SK-N-MC (cell line): ENCODE results near the gene TRIP4.
A peak's percentile ranks its signal among the peaks of the same experiment; 100 is the strongest.

ENCODE experiments used
- DNase-seq: peaks from one replicate; pipeline ENCODE4 v3.0.0-alpha.2; 2011; ENCODE audit warnings: low read depth, low spot score
- H3K27ac ChIP-seq: fragments of 200-600 bp; sonication (generic); 2 replicates; pipeline ENCODE4 v1.5.1; 2016; ENCODE audit warnings: mixed run types
- H3K36me3 ChIP-seq: fragments of 200-600 bp; sonication (generic); 2 replicates; pipeline ENCODE4 v1.6.1; 2017; ENCODE audit warnings: antibody characterized with exemption, low read length, mixed read lengths; ENCODE audit not compliant: insufficient read depth
- H3K4me3 ChIP-seq: fragments of 200-600 bp; sonication (generic); 2 replicates; pipeline ENCODE4 v1.5.1; 2016
- H3K9ac ChIP-seq: fragments of 200-600 bp; sonication (generic); 2 replicates; pipeline ENCODE4 v1.8.0; 2017; ENCODE audit warnings: mixed run types, mixed read lengths; ENCODE audit not compliant: insufficient read length
- H3K9me3 ChIP-seq: fragments of 200-600 bp; sonication (generic); 2 replicates; pipeline ENCODE4 v1.6.1; 2017; ENCODE audit warnings: low read depth, mild to moderate bottlenecking, antibody characterized with exemption, low read length, moderate library complexity, mixed read lengths
- EZH2 ChIP-seq: fragments of 200-600 bp; sonication (generic); IDR thresholded peaks from one replicate; pipeline ENCODE4 v1.6.1; 2017; ENCODE audit warnings: antibody characterized with exemption
- FOXP2 ChIP-seq: optimal IDR thresholded peaks from 2 replicates; pipeline ENCODE3; 2011; ENCODE audit warnings: mild to moderate bottlenecking, moderate library complexity; ENCODE audit not compliant: insufficient read depth; ENCODE audit errors: extremely low read length, control extremely low read depth
- POLR2AphosphoS5 ChIP-seq: IDR thresholded peaks from 2 replicates; pipeline ENCODE4 v1.6.1; 2012; ENCODE audit warnings: mild to moderate bottlenecking, low read depth, low read length, borderline replicate concordance

Gene TRIP4

DNA sequence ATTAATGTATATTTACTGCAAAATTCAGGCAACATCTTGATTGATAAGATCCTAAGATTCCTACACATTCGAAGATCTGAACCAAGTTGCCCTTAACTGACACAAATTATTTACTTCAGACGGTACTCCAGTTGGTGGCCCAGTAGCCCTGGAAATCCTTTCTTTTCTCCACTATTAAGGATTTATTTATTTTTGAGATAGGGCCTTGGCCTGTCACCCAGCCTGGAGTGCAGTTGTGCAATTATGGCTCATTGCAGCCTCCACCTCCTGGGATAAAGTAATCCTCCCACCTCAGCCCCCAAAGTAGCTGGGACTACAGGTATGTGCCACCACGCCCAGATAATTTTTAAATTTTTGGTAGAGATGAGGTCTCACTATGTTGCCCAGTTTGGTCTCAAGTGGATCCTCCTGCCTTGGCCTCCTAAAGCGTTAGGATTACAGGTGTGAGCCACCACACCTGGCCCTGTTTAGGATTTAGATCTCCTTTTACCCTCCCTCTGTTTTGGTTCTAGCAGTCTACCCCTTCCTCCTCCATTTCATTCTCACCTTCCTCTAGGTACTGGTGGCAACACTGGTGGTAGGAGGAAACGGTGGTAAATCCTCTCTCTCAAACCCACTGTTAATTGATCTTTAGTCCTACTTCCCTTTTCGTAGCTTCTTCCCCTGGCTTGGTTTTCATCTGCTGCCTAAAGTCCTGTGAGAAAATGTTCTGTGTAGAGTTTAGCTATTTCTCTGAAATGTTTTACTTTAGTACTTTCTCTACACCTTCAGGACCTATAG, 60.1 kb downstream of the TRIP4 start:
- TF ChIP-seq POLR2AphosphoS5 (no peak), FOXP2 (no peak), EZH2 (no peak)

GRCh38 chr15:64452988-64453688, 65.5 kb downstream of the TRIP4 start:
- no peak for TF ChIP-seq POLR2AphosphoS5
- TF ChIP-seq EZH2 = no peak
- no peak for TF ChIP-seq FOXP2
- Histone ChIP-seq H3K36me3 (no peaks in the 10 kb centered on the region), H3K9me3 (no peaks in the 10 kb centered on the region), H3K9ac (no peak overlapping the region), H3K4me3 (no peak overlapping the region), H3K27ac (no peak overlapping the region)
- no peak for DNase-seq

More for the DNA sequence above, 60.1 kb downstream of the TRIP4 start:
- Histone ChIP-seq H3K27ac (no peak overlapping the region), H3K9ac (no peak overlapping the region), H3K9me3 (no peaks in the 10 kb centered on the region), H3K36me3 (no peaks in the 10 kb centered on the region), H3K4me3 (no peak overlapping the region)
- no peak for DNase-seq

DNA sequence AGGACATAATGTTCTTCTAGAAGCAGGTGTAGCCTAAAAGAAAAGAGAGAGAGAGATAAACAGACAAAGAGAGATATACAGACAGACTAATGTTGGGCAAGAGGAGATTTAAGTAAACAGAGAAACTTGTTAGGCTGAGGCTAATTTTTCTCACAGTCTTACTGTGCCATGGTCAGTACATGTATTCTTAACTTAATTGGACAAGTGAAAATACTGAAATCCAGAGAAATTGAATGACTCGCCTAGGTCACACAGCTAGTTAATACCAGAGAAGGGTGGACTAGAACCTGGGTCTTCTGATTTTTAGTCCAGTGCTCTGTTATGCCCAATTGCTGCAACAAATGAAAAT, 66.0 kb downstream of the TRIP4 start:
- no peaks in the 10 kb centered on the region for H3K36me3 ChIP-seq
- H3K27ac ChIP-seq = no peak overlapping the region
- TF ChIP-seq POLR2AphosphoS5 = no peak

GRCh38 chr15:64454282-64454681, 66.6 kb downstream of the TRIP4 start:
- TF ChIP-seq POLR2AphosphoS5 = no peak
- no peak for TF ChIP-seq EZH2
- TF ChIP-seq FOXP2 = no peak
- Histone ChIP-seq H3K27ac (no peak overlapping the region), H3K9me3 (no peaks in the 10 kb centered on the region), H3K9ac (no peak overlapping the region), H3K4me3 (no peak overlapping the region), H3K36me3 (no peaks in the 10 kb centered on the region)
- no peak for DNase-seq

More for the DNA sequence above, 66.0 kb downstream of the TRIP4 start:
- Histone ChIP-seq H3K9me3 (no peaks in the 10 kb centered on the region), H3K4me3 (no peak overlapping the region), H3K9ac (no peak overlapping the region)
- DNase-seq = no peak

GRCh38 chr15:64455961-64456371, 68.3 kb downstream of the TRIP4 start:
- H3K9me3 ChIP-seq = no peaks in the 10 kb centered on the region
- no peaks in the 10 kb centered on the region for H3K36me3 ChIP-seq
- peak overlapping the region; percentile 77 for H3K27ac ChIP-seq
- DNase-seq = peak; percentile 97
- H3K4me3 ChIP-seq = peak overlapping the region; percentile 63
- TF ChIP-seq POLR2AphosphoS5 (peak; percentile 42; the same call in 1 of the 2 replicates), EZH2 (no peak)
- no peak overlapping the region for H3K9ac ChIP-seq

DNA sequence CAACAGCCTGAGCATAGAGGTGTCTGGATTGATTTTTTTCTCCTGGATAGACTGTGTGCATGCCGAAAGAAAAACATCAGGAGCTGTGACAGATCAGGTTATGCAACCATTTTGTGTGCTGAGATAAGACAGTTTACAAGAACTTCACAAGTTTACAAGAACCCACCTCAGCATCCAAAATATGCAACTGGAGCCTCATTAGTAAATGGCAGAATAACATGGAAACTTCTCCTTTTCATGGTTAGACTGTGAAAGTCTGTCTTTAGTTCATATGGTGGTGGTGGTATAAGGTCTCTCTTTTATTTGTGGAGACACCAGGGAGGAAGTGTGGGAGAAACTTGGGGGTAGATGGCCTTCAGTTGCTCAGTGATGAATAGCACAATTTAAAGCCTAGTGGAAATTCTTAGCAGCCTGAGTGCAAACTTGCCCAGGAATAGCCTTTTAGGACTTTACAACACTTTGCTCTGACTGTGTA, 69.0 kb downstream of the TRIP4 start:
- no peak for DNase-seq
- Histone ChIP-seq H3K36me3 (no peaks in the 10 kb centered on the region), H3K27ac (peak overlapping the region; percentile 77), H3K9me3 (no peaks in the 10 kb centered on the region), H3K9ac (no peak overlapping the region), H3K4me3 (peak overlapping the region; percentile 63)
- TF ChIP-seq POLR2AphosphoS5 = no peak
- no peak for TF ChIP-seq FOXP2
- no peak for TF ChIP-seq EZH2

DNA sequence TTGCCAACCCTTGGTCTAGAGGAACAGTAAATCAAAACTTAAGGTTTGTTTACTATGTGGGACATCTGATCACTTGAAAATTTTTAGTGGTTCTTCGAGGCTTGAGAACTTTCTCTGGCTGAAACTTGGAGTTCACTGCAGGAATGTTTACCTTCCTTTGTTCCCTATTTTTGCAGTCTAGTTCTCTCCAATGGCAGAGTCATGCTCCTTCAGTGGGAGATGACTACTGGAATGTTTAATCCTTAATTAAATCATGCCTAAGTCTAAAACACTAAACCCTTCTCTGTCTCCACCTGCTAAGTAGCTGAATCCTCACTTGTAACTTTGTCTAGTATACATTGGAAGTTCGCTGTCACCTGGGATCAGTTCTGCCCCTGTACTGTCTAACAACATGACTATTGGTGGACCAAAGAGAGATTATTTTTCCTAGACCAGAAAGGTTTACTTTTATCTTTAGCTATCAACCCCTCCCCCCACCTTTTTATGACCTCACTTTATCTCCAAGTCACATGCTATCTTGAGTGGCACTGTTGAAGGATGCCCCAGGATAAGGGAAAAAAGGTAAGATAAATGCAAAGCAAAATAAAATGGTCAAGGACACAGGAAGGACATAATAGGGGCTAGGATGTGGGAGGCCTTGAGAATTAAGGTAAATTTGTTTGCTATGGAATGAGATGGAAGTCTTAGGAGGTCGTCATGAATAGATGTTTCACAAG, 71.6 kb downstream of the TRIP4 start:
- no peak for DNase-seq
- Histone ChIP-seq H3K9ac (no peak overlapping the region), H3K27ac (no peak overlapping the region), H3K36me3 (no peaks in the 10 kb centered on the region), H3K4me3 (no peak overlapping the region), H3K9me3 (no peaks in the 10 kb centered on the region)
- TF ChIP-seq FOXP2 (no peak), EZH2 (no peak), POLR2AphosphoS5 (no peak)

DNA sequence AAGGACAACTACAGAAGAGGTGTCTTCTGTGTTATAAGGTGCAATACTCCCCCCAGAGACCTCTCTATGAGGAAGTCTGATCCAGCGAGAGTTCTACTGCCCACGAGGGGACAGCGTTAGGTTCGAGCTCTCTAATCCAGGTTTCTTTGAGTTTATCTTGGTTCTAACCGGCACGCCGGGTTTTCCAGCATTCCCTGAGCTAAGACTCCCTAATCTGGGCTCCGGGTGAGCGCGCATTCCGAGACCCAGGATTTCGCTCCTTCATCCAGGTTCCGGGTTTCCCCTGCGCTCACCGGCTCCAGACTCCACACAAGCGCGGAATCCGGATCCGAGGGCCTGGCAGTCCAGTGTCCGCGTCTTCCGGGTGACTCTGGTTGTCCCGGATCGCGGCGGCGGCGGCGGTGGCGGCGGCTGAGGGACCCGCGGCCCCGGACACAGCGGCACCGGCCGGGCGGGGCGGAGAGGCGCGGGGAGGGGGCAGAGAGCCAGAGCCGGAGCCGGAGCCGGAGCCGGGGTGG, 72.6 kb downstream of the TRIP4 start, which contains the start of gene ZNF609:
ZNF609 (plus strand) TSS at position 373 of the 518 bp plus-strand sequence. CDS start 38,842 bp downstream, outside the sequence.
- no peaks in the 10 kb centered on the region; the same call in 1 of the 2 replicates for H3K36me3 ChIP-seq
- DNase-seq = peak; percentile 72
- H3K9ac ChIP-seq = peak within 1 kb of the TSS; percentile 13
- H3K27ac ChIP-seq = no peak within 1 kb of the TSS
- H3K9me3 ChIP-seq = no peaks in the 10 kb centered on the region
- peak within 1 kb of the TSS; percentile 82 for H3K4me3 ChIP-seq
- TF ChIP-seq EZH2 (no peak), POLR2AphosphoS5 (peak; percentile 67)
